SU-DHL-6 (cell line): ENCODE data around the gene NTF3.

ENCODE experiments used
- CTCF ChIP-seq: fragments of 200-600 bp; sonication (generic); IDR thresholded peaks from one replicate; pipeline ENCODE4 v1.5.1; 2017; ENCODE audit warnings: antibody characterized with exemption, mild to moderate bottlenecking, low read length, moderate library complexity; ENCODE audit not compliant: insufficient read depth, poor library complexity, severe bottlenecking
- EZH2phosphoT487 ChIP-seq: fragments of 200-600 bp; sonication (generic), shearing (Covaris generic); conservative IDR thresholded peaks from 2 replicates; pipeline ENCODE4 v1.6.1; 2018; ENCODE audit warnings: mild to moderate bottlenecking, antibody characterized with exemption, low read length, moderate library complexity, mixed read lengths

GRCh38 chr12:5533368-5533767 is 101.5 kb downstream of the NTF3 start:
- TF ChIP-seq CTCF (no peak), EZH2phosphoT487 (no peak)
